Measurements from ENCODE around the gene ADAM23.

DNA sequence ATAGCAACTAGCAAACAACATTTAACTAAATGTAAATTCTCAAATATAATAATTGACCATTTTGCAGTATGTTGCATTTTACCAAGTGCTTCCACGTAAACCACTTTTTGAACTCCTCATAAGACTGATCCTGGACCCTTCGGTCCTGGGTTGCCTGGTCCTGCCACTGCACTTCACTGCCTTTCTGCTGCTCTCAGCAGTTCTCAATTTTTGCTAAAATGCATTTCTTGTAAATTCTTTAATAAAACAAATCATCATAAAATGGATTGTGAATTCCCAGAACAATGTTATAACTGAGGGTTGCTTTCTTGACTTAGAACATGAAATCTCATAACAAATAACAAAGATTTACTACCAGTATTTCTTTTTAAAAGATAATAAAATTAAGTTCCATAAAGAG lies 12.9 kb upstream of the ADAM23 start:
- TF ChIP-seq, protein P1, sequence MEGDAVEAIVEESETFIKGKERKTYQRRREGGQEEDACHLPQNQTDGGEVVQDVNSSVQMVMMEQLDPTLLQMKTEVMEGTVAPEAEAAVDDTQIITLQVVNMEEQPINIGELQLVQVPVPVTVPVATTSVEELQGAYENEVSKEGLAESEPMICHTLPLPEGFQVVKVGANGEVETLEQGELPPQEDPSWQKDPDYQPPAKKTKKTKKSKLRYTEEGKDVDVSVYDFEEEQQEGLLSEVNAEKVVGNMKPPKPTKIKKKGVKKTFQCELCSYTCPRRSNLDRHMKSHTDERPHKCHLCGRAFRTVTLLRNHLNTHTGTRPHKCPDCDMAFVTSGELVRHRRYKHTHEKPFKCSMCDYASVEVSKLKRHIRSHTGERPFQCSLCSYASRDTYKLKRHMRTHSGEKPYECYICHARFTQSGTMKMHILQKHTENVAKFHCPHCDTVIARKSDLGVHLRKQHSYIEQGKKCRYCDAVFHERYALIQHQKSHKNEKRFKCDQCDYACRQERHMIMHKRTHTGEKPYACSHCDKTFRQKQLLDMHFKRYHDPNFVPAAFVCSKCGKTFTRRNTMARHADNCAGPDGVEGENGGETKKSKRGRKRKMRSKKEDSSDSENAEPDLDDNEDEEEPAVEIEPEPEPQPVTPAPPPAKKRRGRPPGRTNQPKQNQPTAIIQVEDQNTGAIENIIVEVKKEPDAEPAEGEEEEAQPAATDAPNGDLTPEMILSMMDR (IDR thresholded peaks at IDR 0.05; ENCODE audit: insufficient read depth, low read length, poor library complexity, severe bottlenecking) = no peak
- TF ChIP-seq EZH2phosphoT487 (conservative IDR thresholded peaks at IDR 0.05; ENCODE audit: low read length) = no peak
